ENCODE data around the gene JPT1.

DNA sequence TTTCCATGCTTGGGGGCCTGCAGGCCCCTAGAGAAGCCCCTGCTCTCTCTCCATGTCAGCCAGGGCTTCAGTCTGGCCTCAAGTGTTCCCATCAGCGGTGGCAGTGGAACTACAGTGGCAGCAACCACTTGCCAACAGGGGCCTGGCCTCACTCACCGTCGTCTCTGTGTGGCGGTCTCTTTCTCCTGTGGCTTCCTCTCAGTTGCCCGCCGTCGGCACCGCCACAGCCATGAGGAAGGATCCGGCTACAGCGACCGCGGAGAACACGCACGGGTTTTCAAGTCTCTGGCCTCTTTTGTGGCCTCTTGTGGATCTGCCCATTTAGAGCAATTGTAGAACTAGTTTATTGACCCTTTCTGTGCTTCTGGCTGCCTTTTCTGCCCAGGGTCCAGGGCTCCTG lies 36.0 kb downstream of the JPT1 start:
- no peak for TF ChIP-seq CTCF (IDR thresholded peaks at IDR 0.05; ENCODE audit: low read length)
- TF ChIP-seq EZH2phosphoT487 (IDR thresholded peaks at IDR 0.05; ENCODE audit: low read length), result no peak
